ENCODE measurements around the gene AAMDC. TPM values are rescaled to one million over a fixed set of nuclear protein-coding genes. Genes with fewer than 3 reads are reported as not detected.

AAMDC gene
- total RNA-seq, 1 experiment from 2014 or later, result 20.7 TPM

GRCh38 chr11:77908835-77909234, 87.9 kb downstream of the AAMDC start:
- no peak overlapping the region for H3K18ac ChIP-seq (ENCODE audit: insufficient read length, low read depth, low read length)
- H3K27ac ChIP-seq (ENCODE audit: insufficient read length, low read depth, low read length), result no peak overlapping the region
- H2BK5ac ChIP-seq (ENCODE audit: insufficient read length, low read length), result no peak overlapping the region
- no peak overlapping the region for H2BK12ac ChIP-seq (ENCODE audit: insufficient read length, low read depth, low read length)
- no peaks in the 10 kb centered on the region for H3K79me2 ChIP-seq (ENCODE audit: insufficient read depth, low read length)
- H3K9me3 ChIP-seq (ENCODE audit: control insufficient read depth, low read depth, low read length), result no peaks in the 10 kb centered on the region
- H2BK15ac ChIP-seq (ENCODE audit: low read depth, low read length), result no peak overlapping the region
- H3K4me1 ChIP-seq (ENCODE audit: insufficient read depth, low read length), result no peaks in the 10 kb centered on the region
- H3K23ac ChIP-seq (ENCODE audit: insufficient read length, low read depth, low read length), result no peak overlapping the region
- H4K8ac ChIP-seq (replicated peaks; ENCODE audit: insufficient read length, low read depth, low read length), result no peak overlapping the region
- no peak overlapping the region for H4K5ac ChIP-seq (ENCODE audit: insufficient read length, low read depth, low read length)
- no peaks in the 10 kb centered on the region for H3K4me1 Mint-ChIP-seq
- H3K27me3 ChIP-seq (ENCODE audit: insufficient read depth, low read length), result no peaks in the 10 kb centered on the region
- no peak overlapping the region for H3K4me2 ChIP-seq (ENCODE audit: insufficient read depth, insufficient read length, low read length)
- no peak overlapping the region for H3K4me3 Mint-ChIP-seq
- no peak overlapping the region for H3K9ac ChIP-seq (ENCODE audit: extremely low read depth, insufficient read length, low read length)
- no peak overlapping the region for H2AK5ac ChIP-seq (ENCODE audit: insufficient read length, low read length)
- no peaks in the 10 kb centered on the region for H3K27me3 Mint-ChIP-seq (ENCODE audit: low read depth)
- no peak overlapping the region for H3K4ac ChIP-seq (ENCODE audit: low read depth, low read length)
- H2BK120ac ChIP-seq (ENCODE audit: low read depth, low read length, poor library complexity, severe bottlenecking), result no peak overlapping the region
- H3T11ph ChIP-seq (ENCODE audit: low read length), result no peak overlapping the region
- no peak for DNase-seq
- H3K23me2 ChIP-seq (ENCODE audit: insufficient read length, low read depth, low read length, poor library complexity, severe bottlenecking), result no peaks in the 10 kb centered on the region
- no CpG with 5 or more reads among the region's 2 CpGs for WGBS (ENCODE audit: extremely low coverage, insufficient read length, low lambda C conversion rate)
- peaks cover 0 to 17% (median 2%) of the 10 kb centered on the region in 3 experiments; a peak in 4 of 7 replicates for H3K36me3 Mint-ChIP-seq (ENCODE audit: insufficient read depth in 1 of 3, low read depth in 3 of 3)
- no peak overlapping the region for H4K91ac ChIP-seq (ENCODE audit: insufficient read length, low read depth, low read length)
- no peak overlapping the region for H2AFZ ChIP-seq (ENCODE audit: low read length)
- TF ChIP-seq CTCF (conservative IDR thresholded peaks at IDR 0.05), result no peak
- no peak overlapping the region for H3K56ac ChIP-seq (ENCODE audit: insufficient read length, low read depth, low read length)
- H2BK20ac ChIP-seq (ENCODE audit: low read depth, low read length, poor library complexity, severe bottlenecking), result no peak overlapping the region
- H3K79me1 ChIP-seq (ENCODE audit: insufficient read depth, low read depth, low read length, poor library complexity, severe bottlenecking), result no peaks in the 10 kb centered on the region
- no peak overlapping the region for H3K14ac ChIP-seq (ENCODE audit: insufficient read depth, low read length)
- no peaks in the 10 kb centered on the region for H3K9me3 Mint-ChIP-seq
- H4K20me1 ChIP-seq (ENCODE audit: control insufficient read depth, insufficient read depth, insufficient read length), result no peaks in the 10 kb centered on the region
- no peak overlapping the region for H3K27ac Mint-ChIP-seq

Data from H9 (cell line).